Endometrial microvascular endothelial cells (primary cell): Measurements from ENCODE around the gene BCKDHA. TPM values are rescaled to one million over a fixed set of nuclear protein-coding genes. Genes with fewer than 3 reads are reported as not detected.
"Not testable (repeated sequence)": the region's sequence is repeated elsewhere in the genome, so short reads cannot be mapped to it uniquely, and the experiment has no call there.

ENCODE experiments used
- in situ Hi-C: cut with HindIII; loops from 2 replicates; pipeline ENCODE4 v1.10.0; 2017; ENCODE audit warnings: low sequenced_read_pairs, low pct_unique_long_range_greater_than_20kb; ENCODE audit errors: inconsistent ontology term
- total RNA-seq: library from RNA; depleted of rRNA; stranded (reverse); fragments of >200 nt; gene quantifications from one replicate; pipeline ENCODE4 v1.2.3, GENCODE V29; 2015; ENCODE audit errors: inconsistent ontology term

BCKDHA gene
- total RNA-seq, 1 donor from 2014 or later = 50.5 TPM

- in situ Hi-C loops = no loop called here
Observed at GRCh38 chr19:41462497-41462896, 64.9 kb downstream of the BCKDHA start.

- in situ Hi-C loops = not testable (repeated sequence)
Observed at GRCh38 chr19:41463257-41464256, 65.9 kb downstream of the BCKDHA start.

Other genes starting within 250 kb of the BCKDHA start
- gene CYP2S1, start 204.6 kb upstream of the BCKDHA start, total RNA-seq = 7.0 TPM
- 270 TPM for gene AXL, start 178.6 kb upstream of the BCKDHA start, total RNA-seq
- 141 TPM for gene HNRNPUL1, start 133.4 kb upstream of the BCKDHA start, total RNA-seq
- 14.3 TPM for gene CCDC97, start 87.6 kb upstream of the BCKDHA start, total RNA-seq
- 31.8 TPM for gene TGFB1, start 43.9 kb upstream of the BCKDHA start, total RNA-seq
- gene B9D2, start 33.7 kb upstream of the BCKDHA start, total RNA-seq = 11.5 TPM
- 3.2 TPM for gene TMEM91, start 21.3 kb upstream of the BCKDHA start, total RNA-seq
- gene EXOSC5, start 459 bp upstream of the BCKDHA start, total RNA-seq = 46.1 TPM
- gene B3GNT8, start 29.6 kb downstream of the BCKDHA start, total RNA-seq = 2.3 TPM
- 74.0 TPM for gene DMAC2, start 42.1 kb downstream of the BCKDHA start, total RNA-seq
- not detected for gene ERICH4, start 45.3 kb downstream of the BCKDHA start, total RNA-seq
- gene CEACAM21, start 178.3 kb downstream of the BCKDHA start, total RNA-seq = 1.5 TPM
- gene CEACAM4, start 229.3 kb downstream of the BCKDHA start, total RNA-seq = not detected